ENCODE results near the gene TCAIM.
A peak's percentile ranks its signal among the peaks of the same experiment; 100 is the strongest.

Gene TCAIM

DNA sequence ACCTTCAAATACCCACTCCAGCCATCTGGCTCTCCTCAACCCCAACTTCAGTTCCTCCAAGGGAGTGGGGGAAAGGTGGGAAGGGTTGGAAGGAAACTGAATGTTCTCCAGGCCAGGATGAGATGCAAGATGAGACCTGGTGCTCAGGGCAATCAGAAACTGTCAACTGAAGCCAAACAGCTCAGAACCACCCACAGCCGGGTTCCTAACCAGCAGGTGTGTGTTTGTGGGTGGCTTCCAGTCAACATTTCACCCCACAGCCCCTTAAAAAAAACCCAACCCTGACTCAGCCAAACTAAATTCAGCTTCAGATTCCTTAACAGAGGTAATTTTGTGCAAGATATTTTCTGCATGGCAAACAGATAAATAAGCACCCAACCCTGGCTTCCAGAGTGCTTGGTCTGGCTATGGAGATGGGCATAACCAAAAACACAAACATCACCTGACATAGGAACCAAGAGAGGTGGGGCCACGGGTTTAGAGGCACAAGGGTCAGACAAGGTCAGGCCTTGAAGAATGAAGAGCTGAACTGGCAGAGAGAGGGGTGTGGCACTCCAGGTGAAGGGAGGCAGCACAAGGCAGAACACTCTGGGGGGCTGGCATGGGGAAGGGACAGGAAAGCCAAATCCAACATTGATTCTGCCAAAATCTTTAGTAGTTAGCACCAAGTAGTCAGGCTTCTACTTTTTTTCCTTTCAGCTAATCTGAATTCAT lies 104.2 kb downstream of the TCAIM start:
- Mint-ChIP-seq H3K36me3 (peaks cover 54% of the 10 kb centered on the region), H3K4me1 (peaks cover 24% of the 10 kb centered on the region), H3K27me3 (no peaks in the 10 kb centered on the region), H3K9me3 (no peaks in the 10 kb centered on the region), H3K27ac (no peak overlapping the region), H3K4me3 (no peak overlapping the region)
- ATAC-seq: no peak

DNA sequence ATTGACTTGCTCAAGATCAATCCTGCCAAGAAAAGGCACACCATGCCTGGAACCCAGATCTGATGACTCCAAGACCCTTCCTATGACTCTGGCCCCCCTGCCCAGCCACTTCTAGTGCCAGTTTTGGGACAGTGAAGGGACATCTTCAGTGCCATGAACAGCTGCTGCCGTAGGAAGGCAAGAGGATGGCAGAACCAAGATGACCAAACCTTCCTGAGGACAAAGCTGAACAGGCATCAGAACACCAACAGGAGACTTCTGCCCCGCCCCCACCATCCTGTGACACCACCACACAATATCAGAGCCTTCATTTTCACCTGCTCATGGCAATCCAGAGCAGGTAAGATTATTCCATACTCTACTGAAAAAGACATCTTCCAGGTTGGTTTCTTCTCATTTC lies 105.9 kb downstream of the TCAIM start:
- Mint-ChIP-seq H3K4me1 (peaks cover 20% of the 10 kb centered on the region), H3K36me3 (peaks cover 69% of the 10 kb centered on the region), H3K4me3 (no peak overlapping the region), H3K27me3 (no peaks in the 10 kb centered on the region), H3K9me3 (peaks cover 9% of the 10 kb centered on the region), H3K27ac (no peak overlapping the region)
- ATAC-seq: no peak

DNA sequence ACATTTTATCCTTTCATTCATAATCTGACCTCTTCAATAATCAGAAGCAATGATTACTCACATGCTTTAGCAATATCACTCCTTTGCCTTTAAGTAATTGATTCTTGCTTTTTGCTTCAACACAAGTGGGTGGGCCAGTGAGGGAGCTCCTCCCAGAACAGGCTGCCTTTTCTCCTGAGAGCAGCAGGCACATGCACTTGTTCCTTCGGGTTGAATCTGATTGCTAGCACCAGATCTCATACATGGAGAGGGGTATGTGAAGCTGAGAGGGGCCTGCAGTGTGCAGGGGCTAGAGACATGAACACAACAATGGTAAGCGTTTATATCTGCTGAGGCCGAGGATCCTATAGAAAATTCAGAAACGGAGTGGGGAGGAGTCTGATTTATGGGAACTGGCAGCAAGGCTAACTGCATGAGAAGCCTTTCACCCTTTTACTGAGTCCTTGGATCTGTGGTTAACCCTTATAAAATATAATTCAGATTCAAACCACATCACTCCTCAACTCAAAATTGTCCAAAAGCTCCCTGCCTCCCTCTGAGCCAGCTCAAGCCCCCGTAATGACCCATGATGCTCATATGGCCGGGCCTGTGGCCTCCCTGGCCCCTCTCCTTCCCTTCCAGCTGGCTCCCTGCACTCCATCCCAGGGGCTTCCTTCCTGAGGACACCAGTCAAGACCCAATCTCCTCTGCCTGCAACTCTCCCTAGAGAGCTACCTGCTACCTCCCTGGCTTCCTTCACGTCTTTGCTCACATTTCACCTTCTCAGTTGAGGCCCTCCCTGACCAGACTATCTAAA lies 106.5 kb downstream of the TCAIM start:
- Mint-ChIP-seq H3K9me3 (peaks cover 9% of the 10 kb centered on the region), H3K4me1 (peaks cover 14% of the 10 kb centered on the region), H3K36me3 (peaks cover 73% of the 10 kb centered on the region), H3K27me3 (no peaks in the 10 kb centered on the region), H3K27ac (no peak overlapping the region), H3K4me3 (no peak overlapping the region)
- no peak for ATAC-seq

- Mint-ChIP-seq H3K4me1 (peaks cover 7% of the 10 kb centered on the region), H3K4me3 (no peak overlapping the region), H3K36me3 (peaks cover 80% of the 10 kb centered on the region), H3K27ac (no peak overlapping the region), H3K27me3 (no peaks in the 10 kb centered on the region), H3K9me3 (peaks cover 9% of the 10 kb centered on the region)
- ATAC-seq: no peak
These were observed 107.2 kb downstream of the TCAIM start for GRCh38 chr3:44445786-44446185.

DNA sequence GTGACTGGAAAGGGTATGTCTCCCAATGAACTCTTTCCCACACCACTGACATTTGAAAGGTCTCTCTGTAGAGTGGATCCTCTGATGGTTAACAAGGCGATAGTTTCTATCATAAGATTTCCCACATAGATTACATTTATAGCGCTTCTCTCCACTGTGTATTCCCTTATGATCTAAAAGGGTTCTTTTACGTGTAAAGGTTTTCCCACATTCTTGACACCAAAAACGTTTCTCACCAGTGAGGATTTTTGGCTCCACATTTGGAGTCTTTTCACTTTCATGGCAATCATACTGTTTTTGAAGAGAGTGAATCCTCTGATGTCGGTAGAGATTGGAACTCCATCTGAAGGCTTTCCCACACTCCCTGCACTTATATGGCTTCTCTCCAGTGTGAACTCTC lies 108.4 kb downstream of the TCAIM start:
- peaks cover 6% of the 10 kb centered on the region for H3K4me1 Mint-ChIP-seq
- no peaks in the 10 kb centered on the region for H3K27me3 Mint-ChIP-seq
- no peak for ATAC-seq
- H3K27ac Mint-ChIP-seq: no peak overlapping the region
- H3K9me3 Mint-ChIP-seq: peaks cover 9% of the 10 kb centered on the region
- peaks cover 83% of the 10 kb centered on the region for H3K36me3 Mint-ChIP-seq
- H3K4me3 Mint-ChIP-seq: no peak overlapping the region

- no peak for ATAC-seq
- Mint-ChIP-seq H3K27ac (no peak overlapping the region), H3K4me3 (no peak overlapping the region), H3K4me1 (no peaks in the 10 kb centered on the region), H3K27me3 (no peaks in the 10 kb centered on the region), H3K9me3 (peaks cover 9% of the 10 kb centered on the region), H3K36me3 (peaks cover 82% of the 10 kb centered on the region)
These were observed 112.9 kb downstream of the TCAIM start for GRCh38 chr3:44451441-44451840.

GRCh38 chr3:44454258-44454657 lies 115.7 kb downstream of the TCAIM start:
- no peaks in the 10 kb centered on the region for H3K9me3 Mint-ChIP-seq
- no peaks in the 10 kb centered on the region for H3K27me3 Mint-ChIP-seq
- H3K4me3 Mint-ChIP-seq: no peak overlapping the region
- H3K36me3 Mint-ChIP-seq: peaks cover 82% of the 10 kb centered on the region
- ATAC-seq: no peak
- no peaks in the 10 kb centered on the region for H3K4me1 Mint-ChIP-seq
- H3K27ac Mint-ChIP-seq: no peak overlapping the region

DNA sequence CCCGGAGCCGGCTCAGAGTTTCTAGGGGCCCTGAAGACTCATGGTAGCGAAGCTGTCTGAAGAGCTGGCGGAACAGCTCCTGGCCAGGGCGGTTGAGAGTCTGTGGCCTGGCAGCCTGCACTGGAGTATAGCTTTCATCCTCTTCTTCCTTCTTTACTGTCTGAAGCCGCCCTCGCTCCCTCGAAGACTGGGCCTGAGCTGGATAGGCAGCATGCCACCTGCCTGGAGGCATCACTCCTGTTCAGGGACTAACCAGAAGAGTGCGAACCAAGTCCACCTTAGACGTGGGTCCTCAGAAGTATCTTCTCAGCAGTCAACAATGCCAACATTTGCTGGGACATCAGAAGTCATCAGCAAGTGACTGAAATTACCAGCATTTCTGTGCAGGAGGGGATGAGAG lies 116.8 kb downstream of the TCAIM start:
- H3K4me1 Mint-ChIP-seq: no peaks in the 10 kb centered on the region
- no peaks in the 10 kb centered on the region for H3K27me3 Mint-ChIP-seq
- H3K9me3 Mint-ChIP-seq: peaks cover 6% of the 10 kb centered on the region
- H3K36me3 Mint-ChIP-seq: peaks cover 82% of the 10 kb centered on the region
- no peak for ATAC-seq
- H3K27ac Mint-ChIP-seq: peak overlapping the region; percentile 4
- H3K4me3 Mint-ChIP-seq: no peak overlapping the region

Measured in stimulated activated memory B cell treated with anti-CD40 and anti-IgM and Interleukin-4, amounts not matched to agents 10 μg/mL and 1 μg/mL and 100 μg/mL, for 72 hours (primary cell).